Sigmoid colon (tissue), 4 donors: ENCODE data around the gene RAX2.

ENCODE experiments used
- POLR2A ChIP-seq, 2 donors: fragments of 450-650 bp; IDR thresholded peaks; one replicate each; pipeline ENCODE4 v1.6.1; 2016; ENCODE audit warnings: antibody characterized with exemption in 2 of 2, mild to moderate bottlenecking in 2 of 2, moderate library complexity in 2 of 2
- POLR2AphosphoS5 ChIP-seq, 4 donors: sonication (generic); formaldehyde crosslinking; IDR thresholded peaks; one replicate each; pipeline ENCODE4 v1.6.1; 2017; ENCODE audit warnings: antibody characterized with exemption in 4 of 4
- TF ChIP-seq, protein P1 (sequence below), 4 experiments: fragments of 450-650 bp in 3 of 4; fragments of 200-600 bp in 1 of 4; IDR thresholded peaks; one replicate each; pipeline ENCODE4 v1.5.1; 2016 to 2019; ENCODE audit warnings: antibody characterized with exemption in 4 of 4, mild to moderate bottlenecking in 3 of 4, moderate library complexity in 2 of 4

- TF ChIP-seq, protein P1, sequence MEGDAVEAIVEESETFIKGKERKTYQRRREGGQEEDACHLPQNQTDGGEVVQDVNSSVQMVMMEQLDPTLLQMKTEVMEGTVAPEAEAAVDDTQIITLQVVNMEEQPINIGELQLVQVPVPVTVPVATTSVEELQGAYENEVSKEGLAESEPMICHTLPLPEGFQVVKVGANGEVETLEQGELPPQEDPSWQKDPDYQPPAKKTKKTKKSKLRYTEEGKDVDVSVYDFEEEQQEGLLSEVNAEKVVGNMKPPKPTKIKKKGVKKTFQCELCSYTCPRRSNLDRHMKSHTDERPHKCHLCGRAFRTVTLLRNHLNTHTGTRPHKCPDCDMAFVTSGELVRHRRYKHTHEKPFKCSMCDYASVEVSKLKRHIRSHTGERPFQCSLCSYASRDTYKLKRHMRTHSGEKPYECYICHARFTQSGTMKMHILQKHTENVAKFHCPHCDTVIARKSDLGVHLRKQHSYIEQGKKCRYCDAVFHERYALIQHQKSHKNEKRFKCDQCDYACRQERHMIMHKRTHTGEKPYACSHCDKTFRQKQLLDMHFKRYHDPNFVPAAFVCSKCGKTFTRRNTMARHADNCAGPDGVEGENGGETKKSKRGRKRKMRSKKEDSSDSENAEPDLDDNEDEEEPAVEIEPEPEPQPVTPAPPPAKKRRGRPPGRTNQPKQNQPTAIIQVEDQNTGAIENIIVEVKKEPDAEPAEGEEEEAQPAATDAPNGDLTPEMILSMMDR (IDR thresholded peaks at IDR 0.05): no peak
- TF ChIP-seq POLR2A (IDR thresholded peaks at IDR 0.05) (no peak), POLR2AphosphoS5 (IDR thresholded peaks at IDR 0.05) (no peak)
Observed at GRCh38 chr19:3816566-3817218, 44.7 kb upstream of the RAX2 start.
